Activated CD4-positive, alpha-beta T cell treated with anti-CD3 and anti-CD28 coated beads, Interleukin-2, amount 50 U/mL, for 24 hours (primary cell): ENCODE results near the gene CPSF2.
A peak's percentile ranks its signal among the peaks of the same experiment; 100 is the strongest.

Experiments
- DNase-seq, 2 donors: peaks; one replicate each; pipeline ENCODE4 v3.0.0-alpha.2; 2020; ENCODE audit warnings: low read depth in 1 of 2, low spot score in 1 of 2

The CPSF2 gene

GRCh38 chr14:92121670-92122350 lies at the start of gene CPSF2, which contains the start of gene NDUFB1:
TSS of gene CPSF2 (plus strand) at chr14:92121969. CDS start at chr14:92130985, 9,016 bp downstream.
TSS of gene NDUFB1 (minus strand) at chr14:92121706. CDS start at chr14:92117637, 4,069 bp downstream.
- peak; percentile 77 to 79 for DNase-seq

DNA sequence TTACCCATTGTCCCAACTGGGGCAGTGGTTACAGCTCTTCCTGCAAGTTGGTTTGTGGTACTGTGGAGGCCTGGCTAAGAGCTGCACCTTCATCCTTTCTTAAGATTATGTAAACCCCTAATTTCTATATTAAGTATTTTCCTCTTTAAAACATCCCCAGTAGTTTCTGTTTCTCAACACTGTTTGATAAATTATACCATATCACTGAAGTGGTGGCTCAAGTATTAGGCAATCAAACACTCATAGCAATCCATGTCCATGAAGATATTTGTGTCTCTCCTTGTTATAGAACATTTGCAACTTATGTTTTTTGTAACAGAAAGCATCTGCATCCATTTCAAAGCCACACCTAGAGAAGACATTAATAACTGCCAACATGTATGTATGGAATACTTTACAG lies 47.2 kb upstream of the CPSF2 start:
- DNase-seq, result no peak

DNA sequence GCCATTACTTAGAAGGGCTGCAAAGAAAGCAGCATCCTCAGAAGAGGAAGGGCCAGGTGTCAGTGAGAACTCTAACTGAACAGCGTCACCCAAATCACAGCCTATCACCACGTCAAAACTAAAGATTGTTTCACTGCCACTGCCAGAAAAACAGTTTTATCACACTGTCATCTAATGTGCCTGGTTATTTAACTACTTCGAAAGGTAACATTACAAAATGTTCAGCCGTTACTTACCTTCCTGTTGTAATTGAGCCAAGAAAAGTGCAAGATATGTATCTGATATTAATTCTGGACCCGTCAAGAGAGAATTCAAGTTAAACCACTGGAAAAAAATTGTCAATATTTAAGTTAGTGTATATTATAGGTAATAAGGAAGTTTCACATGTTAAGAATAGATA lies 33.3 kb upstream of the CPSF2 start:
- DNase-seq, result no peak

- no peak for DNase-seq
Measured at GRCh38 chr14:92093320-92093719, 28.4 kb upstream of the CPSF2 start.

GRCh38 chr14:92099802-92100201 lies 22.0 kb upstream of the CPSF2 start:
- DNase-seq, result no peak

DNA sequence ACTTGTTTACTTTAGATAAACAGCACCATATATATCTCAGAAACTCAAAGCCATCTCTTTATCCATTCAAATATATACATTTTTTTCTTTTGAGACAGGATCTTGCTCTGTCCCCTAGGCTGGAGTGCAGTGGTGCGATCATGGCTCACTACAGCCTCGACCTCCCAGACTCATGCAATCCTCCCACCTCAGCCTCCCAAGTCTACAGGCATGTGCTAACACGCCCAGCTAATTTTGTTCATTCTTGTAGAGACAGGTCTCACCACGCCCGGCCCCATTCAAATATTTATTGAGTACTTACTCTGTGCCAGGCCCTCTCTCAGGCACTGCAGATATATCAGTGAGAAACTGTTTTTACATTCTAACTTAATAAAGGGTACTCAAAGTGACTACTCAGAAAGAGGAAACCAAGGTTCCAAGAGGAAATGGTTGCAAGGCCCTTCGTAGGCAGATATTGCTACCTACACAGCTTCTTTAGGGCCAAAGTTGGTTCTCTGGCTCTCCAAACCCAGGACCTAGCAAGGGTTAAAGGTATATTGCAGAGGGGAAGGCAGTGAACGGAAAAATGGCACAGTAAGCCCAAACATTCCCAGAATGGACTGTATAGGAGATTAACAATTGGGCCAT lies 18.3 kb upstream of the CPSF2 start:
- DNase-seq, result no peak

DNA sequence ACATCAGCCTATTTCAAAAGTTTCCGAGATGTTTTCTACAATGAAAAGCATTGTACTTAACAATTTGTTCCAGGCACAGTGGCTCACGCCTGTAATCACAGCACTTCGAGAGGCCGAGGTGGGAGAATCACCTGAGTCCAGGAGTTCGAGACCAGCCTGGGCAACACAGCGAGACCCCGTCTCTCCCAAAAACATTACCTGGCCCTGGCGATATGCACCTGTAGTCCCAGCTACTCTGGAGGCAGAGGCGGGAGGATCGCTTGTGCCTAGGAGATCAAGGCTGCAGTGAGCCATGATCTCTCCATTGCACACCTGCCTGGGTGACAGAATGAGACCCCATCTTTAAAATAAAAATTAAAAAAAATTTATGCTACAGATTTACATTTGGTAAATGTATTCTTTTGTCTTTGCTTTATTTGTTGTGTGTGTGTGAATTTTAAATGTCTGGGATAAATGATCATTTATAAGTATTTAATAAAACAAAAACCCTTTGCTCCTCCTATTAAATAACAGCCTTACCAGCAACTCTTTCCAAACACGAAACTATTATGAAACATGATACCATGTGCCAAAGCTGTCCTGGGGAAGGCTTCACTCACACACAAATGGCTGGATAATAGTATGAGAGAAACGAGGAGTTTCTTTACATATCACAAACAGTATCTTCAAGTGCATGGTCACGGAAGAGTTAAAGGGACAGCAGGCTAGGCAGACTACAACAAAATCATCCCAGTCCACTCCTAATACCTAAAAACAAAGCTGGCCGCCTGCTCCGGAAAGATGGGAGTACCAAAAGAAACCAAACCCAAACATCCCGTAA lies 16.5 kb upstream of the CPSF2 start:
- DNase-seq, result no peak

DNA sequence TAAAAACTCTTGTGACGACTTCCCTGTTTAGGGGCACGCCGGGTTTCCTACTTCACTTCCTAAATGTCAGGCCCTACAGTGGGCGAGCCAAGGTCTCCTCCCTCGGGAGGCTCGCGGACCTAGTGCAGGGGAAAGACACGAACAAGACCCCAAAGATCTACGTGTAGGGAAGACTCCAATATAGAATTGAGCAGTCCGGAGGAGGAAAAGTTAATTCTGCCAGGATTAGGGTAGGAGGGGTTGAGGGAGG lies 16.0 kb upstream of the CPSF2 start:
- no peak for DNase-seq

DNA sequence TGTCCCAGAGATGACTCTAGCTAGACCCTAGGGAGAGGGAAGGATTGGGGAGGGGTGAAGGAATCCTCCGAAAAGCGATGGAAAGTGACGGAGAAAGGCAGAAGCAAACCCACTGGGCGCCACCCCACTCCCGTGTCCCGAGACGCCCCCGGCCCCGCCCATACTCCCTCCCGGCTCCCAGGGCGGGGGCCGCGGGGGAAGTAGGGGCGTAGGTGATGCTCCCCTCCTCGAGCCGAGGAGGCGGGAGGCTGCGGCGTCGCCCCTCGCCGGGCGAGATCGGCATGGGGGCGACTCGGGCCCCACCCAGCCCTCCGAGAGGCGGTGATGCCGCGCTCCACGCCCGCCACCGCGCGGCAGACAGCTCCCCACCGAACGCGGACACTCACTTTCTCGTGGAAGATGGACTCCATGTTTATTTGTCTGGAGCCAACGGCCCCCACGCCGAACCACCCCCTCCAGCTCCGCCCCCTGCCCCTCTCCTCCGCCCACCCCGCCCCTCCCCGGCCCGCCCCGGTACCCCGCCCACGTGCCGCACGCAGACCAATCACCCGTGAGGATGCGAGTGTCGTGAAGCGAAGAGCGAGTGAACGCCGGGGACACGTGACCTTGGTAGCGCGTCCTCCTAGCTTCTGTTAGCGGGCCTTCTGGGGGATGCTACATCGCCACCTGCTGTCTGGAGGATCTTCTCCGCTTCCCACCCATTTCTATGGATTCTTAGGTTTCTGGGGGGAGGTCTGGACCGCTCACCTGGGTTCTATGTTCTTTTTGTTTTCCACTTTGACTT lies 15.4 kb upstream of the CPSF2 start, which contains the start of gene ATXN3:
Gene ATXN3 (minus strand): TSS at position 440 of the 784 bp plus-strand sequence. CDS start 30 bp downstream, at position 410.
- DNase-seq, result peak; percentile 89 to 94

DNA sequence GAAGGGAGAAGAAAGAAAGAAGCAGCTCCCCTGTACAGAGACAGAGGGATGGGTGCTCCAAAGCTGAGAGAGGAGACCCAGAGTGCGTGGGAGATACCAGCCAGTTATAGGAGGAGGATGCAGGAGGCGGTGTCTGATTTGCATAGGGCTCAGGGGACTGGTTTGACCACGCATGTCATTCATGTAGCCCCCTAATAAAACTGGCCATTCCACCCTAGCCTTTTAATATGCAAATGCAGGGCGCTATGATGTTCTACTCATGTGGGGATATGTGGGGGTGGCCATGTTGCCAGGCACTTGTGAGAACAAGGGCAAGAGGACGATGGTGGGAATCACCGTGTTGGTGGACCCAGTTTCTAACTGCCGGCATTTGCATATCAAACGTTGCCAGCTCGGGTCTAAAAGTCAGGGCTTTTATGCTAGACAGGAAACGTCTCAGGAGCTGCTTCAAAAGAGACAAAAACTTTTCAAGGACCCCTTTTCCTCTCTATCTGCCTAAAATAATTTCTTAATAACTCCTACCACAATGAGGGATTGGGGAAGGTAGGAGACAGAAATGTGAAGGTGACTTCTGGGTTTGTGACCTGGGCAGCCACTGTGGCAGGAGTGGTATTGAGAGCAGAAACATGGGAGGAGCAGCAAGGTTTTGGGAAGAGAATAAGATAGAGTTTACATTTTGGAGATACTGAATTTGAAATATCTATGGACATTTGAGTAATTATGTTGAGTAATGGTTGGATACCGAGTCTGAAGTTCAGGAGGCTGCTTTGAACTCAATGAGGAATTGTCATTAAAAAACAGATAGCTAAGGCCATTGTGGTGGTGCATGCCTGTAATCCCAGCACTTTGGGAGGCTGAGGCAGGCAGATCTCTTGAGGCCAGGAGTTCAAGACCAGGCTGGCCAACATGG lies 13.2 kb upstream of the CPSF2 start:
- no peak for DNase-seq

GRCh38 chr14:92109490-92109889 lies 12.3 kb upstream of the CPSF2 start:
- no peak for DNase-seq

- DNase-seq, result no peak
Measured at GRCh38 chr14:92121207-92121669, 531 bp upstream of the CPSF2 start.

GRCh38 chr14:92122351-92122677 lies 545 bp downstream of the CPSF2 start:
- DNase-seq, result no peak

DNA sequence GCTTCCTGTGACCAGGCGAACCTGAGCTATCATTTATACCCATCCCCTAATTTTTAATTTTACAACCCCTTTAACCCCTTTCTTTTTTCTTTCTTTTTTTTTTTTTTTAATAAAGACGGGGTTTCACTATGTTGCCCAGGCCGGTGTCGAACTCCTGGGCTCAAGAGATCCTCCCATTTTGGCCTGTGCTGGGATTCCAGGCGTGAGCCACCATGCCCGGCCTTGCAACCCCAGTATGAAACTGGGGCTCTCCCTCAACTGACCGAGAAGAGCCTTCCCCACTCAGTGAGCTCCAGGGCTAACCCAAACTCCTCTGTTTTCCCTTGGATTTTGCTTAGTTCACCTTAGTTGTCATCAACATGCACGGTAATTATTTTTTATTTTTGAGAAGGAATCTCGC lies 992 bp downstream of the CPSF2 start:
- DNase-seq, result no peak

DNA sequence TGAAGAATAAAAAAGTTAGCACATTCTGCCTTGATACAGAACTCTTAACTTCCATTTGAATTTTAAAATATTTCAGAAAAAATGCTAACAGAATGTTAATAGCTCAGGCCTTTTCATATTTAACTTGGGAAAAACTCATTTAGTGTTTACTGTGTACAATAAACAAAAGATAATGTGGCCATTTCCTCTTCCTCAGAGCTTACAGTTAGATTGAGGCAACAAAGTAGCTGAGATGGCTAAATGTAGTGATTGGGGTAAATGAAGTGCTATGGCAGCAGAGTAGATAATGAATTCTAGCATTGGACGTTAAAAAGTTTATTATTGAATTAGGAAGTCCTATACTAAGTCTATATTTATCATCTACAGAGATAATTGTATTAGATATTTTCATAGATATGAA lies 12.7 kb downstream of the CPSF2 start:
- DNase-seq, result no peak

- no peak for DNase-seq
Measured at GRCh38 chr14:92135269-92135668, 13.5 kb downstream of the CPSF2 start.

- DNase-seq, result no peak
Measured at GRCh38 chr14:92143309-92143708, 21.5 kb downstream of the CPSF2 start.

GRCh38 chr14:92143962-92144361 lies 22.2 kb downstream of the CPSF2 start:
- DNase-seq, result no peak

DNA sequence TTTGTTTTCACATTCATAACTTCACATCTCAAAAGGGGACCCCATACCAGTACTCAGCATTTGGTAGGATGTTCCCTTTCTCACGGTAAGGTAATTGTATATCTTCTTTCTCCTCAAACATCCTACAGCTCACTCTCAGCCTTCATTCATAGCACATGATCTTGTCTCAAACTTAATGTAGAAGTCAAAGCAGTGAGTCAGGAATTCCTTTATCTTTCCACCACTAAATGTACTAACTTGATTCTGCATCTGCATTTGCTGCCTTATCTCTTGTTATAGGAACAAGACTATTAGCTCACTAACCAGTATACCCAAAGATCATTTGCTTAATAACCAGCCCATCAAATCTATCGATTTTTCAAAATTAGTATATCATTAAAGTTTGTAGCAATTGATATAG lies 22.9 kb downstream of the CPSF2 start:
- no peak for DNase-seq

- no peak for DNase-seq
Measured at GRCh38 chr14:92153581-92153980, 31.8 kb downstream of the CPSF2 start.
